ENCODE results near the gene RTTN. TPM values are rescaled to one million over a fixed set of nuclear protein-coding genes. Genes with fewer than 3 reads are reported as not detected.
A peak's percentile ranks its signal among the peaks of the same experiment; 100 is the strongest.

The RTTN gene
- total RNA-seq, 1 donor from 2014 or later = 12.1 TPM

- no peak overlapping the region for H3K4me3 ChIP-seq (ENCODE audit: low read depth, low read length)
- no peak for TF ChIP-seq CTCF (conservative IDR thresholded peaks at IDR 0.05; ENCODE audit: low read depth, low read length)
- DNase-seq (ENCODE audit: low read depth) = no peak
Observed at GRCh38 chr18:70142001-70142400, 63.5 kb downstream of the RTTN start.

- no peak overlapping the region for H3K4me3 ChIP-seq (ENCODE audit: low read depth, low read length)
- DNase-seq (ENCODE audit: low read depth) = no peak
- no peak for TF ChIP-seq CTCF (conservative IDR thresholded peaks at IDR 0.05; ENCODE audit: low read depth, low read length)
Observed at GRCh38 chr18:70139138-70139537, 66.3 kb downstream of the RTTN start.

- DNase-seq (ENCODE audit: low read depth) = no peak
- no peak for TF ChIP-seq CTCF (conservative IDR thresholded peaks at IDR 0.05; ENCODE audit: low read depth, low read length)
Observed at GRCh38 chr18:70135604-70136003, 69.9 kb downstream of the RTTN start.

GRCh38 chr18:70132999-70133398 lies 72.5 kb downstream of the RTTN start:
- H3K4me3 ChIP-seq (ENCODE audit: low read depth, low read length) = no peak overlapping the region
- no peak for TF ChIP-seq CTCF (conservative IDR thresholded peaks at IDR 0.05; ENCODE audit: low read depth, low read length)
- DNase-seq (ENCODE audit: low read depth) = peak; percentile 74

More at GRCh38 chr18:70135604-70136003, 69.9 kb downstream of the RTTN start:
- H3K4me3 ChIP-seq (ENCODE audit: low read depth, low read length) = no peak overlapping the region

- no peak for DNase-seq (ENCODE audit: low read depth)
- H3K4me3 ChIP-seq (ENCODE audit: low read depth, low read length) = no peak overlapping the region
- TF ChIP-seq CTCF (conservative IDR thresholded peaks at IDR 0.05; ENCODE audit: low read depth, low read length) = no peak
Observed at GRCh38 chr18:70128271-70128670, 77.2 kb downstream of the RTTN start.

- H3K4me3 ChIP-seq (ENCODE audit: low read depth, low read length) = no peak overlapping the region
- no peak for DNase-seq (ENCODE audit: low read depth)
- no peak for TF ChIP-seq CTCF (conservative IDR thresholded peaks at IDR 0.05; ENCODE audit: low read depth, low read length)
Observed at GRCh38 chr18:70127359-70127758, 78.1 kb downstream of the RTTN start.

- H3K4me3 ChIP-seq (ENCODE audit: low read depth, low read length) = no peak overlapping the region
- no peak for DNase-seq (ENCODE audit: low read depth)
- no peak for TF ChIP-seq CTCF (conservative IDR thresholded peaks at IDR 0.05; ENCODE audit: low read depth, low read length)
Observed at GRCh38 chr18:70126832-70127231, 78.7 kb downstream of the RTTN start.

Measured in epithelial cell of proximal tubule (primary cell).